GM12874 (cell line): ENCODE results near the gene MYB.

Source experiments
- TF ChIP-seq, protein P1 (sequence below): IDR thresholded peaks from 2 replicates; pipeline ENCODE4 v1.5.1; 2011; ENCODE audit warnings: low read depth, mild to moderate bottlenecking, control low read depth, low read length, moderate library complexity; ENCODE audit not compliant: insufficient read depth

The MYB gene

DNA sequence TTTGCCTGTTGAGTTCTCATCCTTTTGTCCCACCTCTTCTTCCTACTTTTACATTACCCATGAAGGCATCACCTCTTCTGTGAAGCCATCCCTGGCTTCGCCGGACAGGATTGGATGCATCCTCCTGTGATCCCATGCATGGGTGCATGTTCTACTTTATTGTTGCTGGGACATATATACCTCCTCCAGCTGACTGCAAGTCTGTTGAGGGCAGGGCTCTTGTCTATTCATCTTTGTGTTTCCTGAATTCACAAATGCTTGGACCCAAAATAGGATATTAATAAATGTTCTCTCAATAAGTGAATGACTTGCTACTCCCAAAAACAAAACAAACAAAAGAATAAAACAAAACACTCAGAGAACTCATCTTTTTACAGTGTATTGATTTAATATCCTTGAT is 5.1 kb downstream of the MYB start:
- TF ChIP-seq, protein P1, sequence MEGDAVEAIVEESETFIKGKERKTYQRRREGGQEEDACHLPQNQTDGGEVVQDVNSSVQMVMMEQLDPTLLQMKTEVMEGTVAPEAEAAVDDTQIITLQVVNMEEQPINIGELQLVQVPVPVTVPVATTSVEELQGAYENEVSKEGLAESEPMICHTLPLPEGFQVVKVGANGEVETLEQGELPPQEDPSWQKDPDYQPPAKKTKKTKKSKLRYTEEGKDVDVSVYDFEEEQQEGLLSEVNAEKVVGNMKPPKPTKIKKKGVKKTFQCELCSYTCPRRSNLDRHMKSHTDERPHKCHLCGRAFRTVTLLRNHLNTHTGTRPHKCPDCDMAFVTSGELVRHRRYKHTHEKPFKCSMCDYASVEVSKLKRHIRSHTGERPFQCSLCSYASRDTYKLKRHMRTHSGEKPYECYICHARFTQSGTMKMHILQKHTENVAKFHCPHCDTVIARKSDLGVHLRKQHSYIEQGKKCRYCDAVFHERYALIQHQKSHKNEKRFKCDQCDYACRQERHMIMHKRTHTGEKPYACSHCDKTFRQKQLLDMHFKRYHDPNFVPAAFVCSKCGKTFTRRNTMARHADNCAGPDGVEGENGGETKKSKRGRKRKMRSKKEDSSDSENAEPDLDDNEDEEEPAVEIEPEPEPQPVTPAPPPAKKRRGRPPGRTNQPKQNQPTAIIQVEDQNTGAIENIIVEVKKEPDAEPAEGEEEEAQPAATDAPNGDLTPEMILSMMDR = no peak

DNA sequence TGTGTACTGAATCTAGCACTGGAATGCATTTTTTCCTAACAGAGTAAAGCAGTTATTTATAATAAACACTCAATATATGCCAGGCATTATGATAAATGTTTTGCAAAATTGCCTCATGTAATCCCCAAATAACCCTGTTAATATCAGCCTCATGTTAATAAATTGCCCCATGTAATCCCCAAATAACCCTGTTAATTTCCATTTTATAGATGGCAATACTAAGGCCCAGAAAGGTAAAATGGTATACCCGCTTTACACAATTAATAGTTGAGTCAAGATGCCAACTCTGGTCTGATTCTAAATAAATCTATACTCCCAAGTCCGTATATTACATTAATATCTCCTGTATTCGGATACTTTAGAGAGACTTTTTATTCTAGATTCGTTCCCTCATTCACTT is 6.3 kb downstream of the MYB start:
- TF ChIP-seq, protein P1 = no peak

DNA sequence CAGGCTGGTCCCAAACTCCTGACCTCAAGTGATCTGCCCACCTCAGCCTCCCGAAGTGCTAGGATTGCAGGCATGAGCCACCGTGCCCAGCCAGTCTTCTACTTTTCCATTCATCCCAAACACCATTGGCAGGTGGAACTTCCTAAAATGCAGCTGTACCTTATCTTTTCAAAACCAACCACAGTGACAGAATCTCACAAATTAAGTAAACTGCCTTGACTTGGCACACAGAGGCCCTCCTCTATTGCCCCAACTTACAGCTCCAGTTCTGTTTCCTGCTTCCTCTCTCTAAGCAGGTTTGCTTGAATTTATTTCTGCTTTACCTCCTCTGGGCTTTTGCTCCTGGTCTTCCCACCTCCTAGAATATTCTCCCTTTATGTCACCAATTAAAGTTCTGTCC is 7.6 kb downstream of the MYB start:
- TF ChIP-seq, protein P1 = no peak

DNA sequence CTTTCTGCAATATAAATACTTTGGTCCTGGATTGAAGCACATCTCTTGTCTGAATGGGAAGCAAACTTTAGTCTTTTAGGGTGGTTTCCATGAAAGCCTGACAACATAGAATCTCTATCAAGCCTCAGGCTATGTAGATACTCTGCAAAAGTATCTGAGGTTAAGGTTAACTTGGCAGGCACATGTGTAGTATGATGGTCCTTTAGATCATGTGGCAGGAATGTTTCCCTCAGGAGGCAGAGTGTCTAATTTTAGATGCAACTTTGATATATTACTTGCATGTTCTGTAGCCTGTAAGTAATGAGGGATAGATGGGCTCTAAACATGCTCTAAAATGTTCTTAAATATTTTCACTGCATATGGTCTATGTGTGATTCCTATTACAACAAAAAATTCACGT is 8.2 kb downstream of the MYB start:
- TF ChIP-seq, protein P1 = no peak

DNA sequence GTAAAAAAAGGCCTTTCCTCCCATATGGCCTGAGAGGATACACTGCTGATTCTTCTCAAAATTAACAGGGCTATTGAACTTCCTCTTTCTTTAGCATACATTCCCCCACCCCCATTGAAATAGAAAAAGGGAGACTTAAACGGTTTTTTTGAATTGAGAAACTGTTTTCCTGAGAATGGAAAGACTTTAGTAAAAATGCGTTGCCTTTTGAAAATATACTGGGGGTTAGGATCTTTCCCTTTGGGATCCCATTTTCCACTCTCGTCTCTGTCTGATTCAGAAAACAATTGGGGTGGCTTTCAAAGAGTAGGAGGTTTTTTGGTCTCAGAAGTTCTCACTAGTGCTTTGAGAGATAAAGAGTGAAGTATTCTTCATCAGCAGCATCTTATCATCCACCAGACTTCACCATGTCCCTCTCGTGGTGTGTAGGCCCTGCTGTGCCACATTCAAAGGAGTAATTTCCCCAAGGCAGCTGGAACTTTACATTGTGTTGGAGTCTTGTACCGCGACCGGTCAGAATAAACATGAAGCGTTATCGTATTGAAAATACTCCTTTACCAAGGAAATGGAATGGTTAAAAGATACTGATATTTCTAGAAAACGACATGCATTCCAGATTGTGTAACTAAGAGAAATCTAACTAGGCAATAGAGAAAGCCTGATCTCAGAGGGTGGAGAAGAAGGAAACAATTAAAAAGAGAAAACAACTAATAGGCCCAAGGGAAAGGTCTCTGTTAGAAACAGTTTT is 10.6 kb downstream of the MYB start:
- TF ChIP-seq, protein P1 = no peak

DNA sequence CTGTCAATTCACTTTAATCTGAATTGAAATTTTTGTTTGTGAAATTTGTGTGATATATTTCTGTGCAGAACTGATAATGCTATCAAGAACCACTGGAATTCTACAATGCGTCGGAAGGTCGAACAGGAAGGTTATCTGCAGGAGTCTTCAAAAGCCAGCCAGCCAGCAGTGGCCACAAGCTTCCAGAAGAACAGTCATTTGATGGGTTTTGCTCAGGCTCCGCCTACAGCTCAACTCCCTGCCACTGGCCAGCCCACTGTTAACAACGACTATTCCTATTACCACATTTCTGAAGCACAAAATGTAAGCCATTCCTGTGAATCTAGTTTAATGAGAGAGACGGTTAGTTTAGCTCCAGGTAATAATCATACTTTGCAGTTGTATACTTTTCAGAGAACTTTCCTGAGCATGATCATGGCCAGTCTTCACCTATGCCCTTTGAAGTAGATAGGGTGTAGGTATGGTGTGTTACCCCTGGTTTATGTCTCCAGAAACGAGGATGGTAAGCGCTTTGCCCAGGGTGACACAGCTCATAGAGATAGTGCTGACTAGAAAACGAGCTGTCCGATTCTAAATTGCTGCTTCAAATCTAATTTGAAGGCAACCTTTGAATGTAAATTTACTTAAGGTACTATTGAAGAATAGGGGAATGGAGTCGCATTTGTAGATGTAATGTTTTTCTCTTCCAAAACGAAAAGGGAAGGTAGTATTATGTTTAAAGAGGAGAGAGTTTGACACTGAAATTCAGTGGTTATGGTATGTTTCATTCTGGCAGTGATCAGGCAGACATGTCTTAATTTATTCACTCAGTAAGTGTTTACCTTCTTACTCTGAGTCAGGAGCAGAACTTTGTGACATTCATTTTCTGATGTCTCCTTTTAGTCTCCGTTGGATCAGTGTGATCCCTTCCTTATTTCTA is 11.4 kb downstream of the MYB start:
- TF ChIP-seq, protein P1 = no peak

DNA sequence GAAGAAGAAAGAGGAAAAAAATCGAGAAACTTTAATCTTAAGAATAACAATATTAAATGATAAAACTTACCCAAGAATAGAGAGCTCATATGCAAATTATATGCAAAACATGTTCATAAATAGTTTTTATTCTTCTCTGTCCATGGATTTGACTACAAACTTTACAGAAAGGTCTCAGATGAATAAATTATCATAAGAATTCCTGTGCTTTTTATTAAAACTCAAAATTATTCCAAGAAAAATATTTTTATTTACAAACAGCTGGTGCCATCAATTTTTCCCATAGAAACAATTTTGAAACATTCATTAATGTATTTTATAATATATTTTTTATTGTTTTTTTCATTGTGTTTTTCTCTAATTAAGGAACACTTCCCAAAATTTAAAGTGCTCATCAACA is 12.1 kb downstream of the MYB start:
- TF ChIP-seq, protein P1 = no peak
